HepG2 (cell line): ENCODE data around the gene KISS1R. TPM values are rescaled to one million over a fixed set of nuclear protein-coding genes. Genes with fewer than 3 reads are reported as not detected.
A peak's percentile ranks its signal among the peaks of the same experiment; 100 is the strongest.

Source experiments
- BHLHE40 ChIP-seq: IDR thresholded peaks from 2 replicates; pipeline ENCODE4 v1.6.1; 2011; ENCODE audit warnings: low read length, improper control_type of control experiment
- CHD4 ChIP-seq: fragments of 200-600 bp; sonication (generic); IDR thresholded peaks from 2 replicates; pipeline ENCODE4 v1.7.0; 2017; ENCODE audit warnings: mild to moderate bottlenecking, low read length, borderline replicate concordance
- CREB1 ChIP-seq, 2 experiments: fragments of 450-650 bp in 1 of 2; IDR thresholded peaks; 2 replicates each; pipeline ENCODE4 v1.6.1; 2016 to 2017; ENCODE audit warnings: control low read depth in 1 of 2, mild to moderate bottlenecking in 1 of 2, missing compliant biosample characterization in 1 of 2, missing genetic modification characterization in 1 of 2
- ELF4 ChIP-seq: sonication (generic); formaldehyde crosslinking; IDR thresholded peaks from 2 replicates; pipeline ENCODE4 v1.5.0; 2020; ENCODE audit warnings: missing genetic modification reagents, mild to moderate bottlenecking, moderate library complexity, borderline replicate concordance
- HDAC6 ChIP-seq: fragments of 200-600 bp; sonication (generic); IDR thresholded peaks from 2 replicates; pipeline ENCODE4 v1.7.0; 2017; ENCODE audit warnings: mild to moderate bottlenecking, antibody characterized with exemption, low read length, low read depth
- KDM5A ChIP-seq: fragments of 200-600 bp; sonication (generic); IDR thresholded peaks from 2 replicates; pipeline ENCODE4 v1.7.0; 2018; ENCODE audit warnings: antibody characterized with exemption, mild to moderate bottlenecking, low read length, borderline replicate concordance
- MZF1 ChIP-seq: sonication (generic); formaldehyde crosslinking; IDR thresholded peaks from 2 replicates; pipeline ENCODE4 v1.8.1; 2023; ENCODE audit warnings: mild to moderate bottlenecking, missing genetic modification reagents, borderline replicate concordance
- NR1H2 ChIP-seq: sonication (generic); formaldehyde crosslinking; IDR thresholded peaks from 2 replicates; pipeline ENCODE4 v1.8.1; 2022; ENCODE audit warnings: low read depth, missing genetic modification reagents, borderline replicate concordance
- STAT5B ChIP-seq: sonication (generic); formaldehyde crosslinking; IDR thresholded peaks from 2 replicates; pipeline ENCODE4 v1.4.0; 2020; ENCODE audit warnings: missing genetic modification reagents
- TBX3 ChIP-seq: fragments of 450-650 bp; IDR thresholded peaks from 2 replicates; pipeline ENCODE4 v1.6.1; 2017; ENCODE audit warnings: antibody characterized with exemption, mild to moderate bottlenecking, inconsistent platforms, borderline replicate concordance
- TGIF2 ChIP-seq: IDR thresholded peaks from 2 replicates; pipeline ENCODE4 v1.6.1; 2016; ENCODE audit warnings: control low read depth, missing compliant biosample characterization
- ZFP82 ChIP-seq: sonication (generic); formaldehyde crosslinking; IDR thresholded peaks from 2 replicates; pipeline ENCODE4 v1.5.1; 2020; ENCODE audit warnings: mild to moderate bottlenecking, missing genetic modification reagents, borderline replicate concordance
- ZNF3 ChIP-seq: IDR thresholded peaks from 2 replicates; pipeline ENCODE4 v1.7.0; 2017; ENCODE audit warnings: inconsistent platforms
- ZNF333 ChIP-seq: sonication (generic); formaldehyde crosslinking; IDR thresholded peaks from 2 replicates; pipeline ENCODE4 v1.4.0; 2020; ENCODE audit warnings: mild to moderate bottlenecking, missing genetic modification reagents, borderline replicate concordance
- ZNF33A ChIP-seq: sonication (generic); formaldehyde crosslinking; IDR thresholded peaks from 2 replicates; pipeline ENCODE4 v1.5.1; 2020; ENCODE audit warnings: missing genetic modification reagents, mild to moderate bottlenecking, moderate library complexity, borderline replicate concordance
- ZNF543 ChIP-seq: sonication (generic); formaldehyde crosslinking; IDR thresholded peaks from 2 replicates; pipeline ENCODE4 v1.4.0; 2020; ENCODE audit warnings: mild to moderate bottlenecking, missing genetic modification reagents
- ZNF556 ChIP-seq: sonication (generic); formaldehyde crosslinking; IDR thresholded peaks from 2 replicates; pipeline ENCODE4 v1.4.0; 2020; ENCODE audit warnings: mild to moderate bottlenecking, missing genetic modification reagents, borderline replicate concordance
- ZNF703 ChIP-seq: sonication (generic); formaldehyde crosslinking; IDR thresholded peaks from 2 replicates; pipeline ENCODE4 v1.5.1; 2020; ENCODE audit warnings: missing genetic modification reagents, mild to moderate bottlenecking, moderate library complexity, borderline replicate concordance
- ZNF761 ChIP-seq: sonication (generic); formaldehyde crosslinking; conservative IDR thresholded peaks from 2 replicates; pipeline ENCODE4 v1.4.0; 2020; ENCODE audit warnings: mild to moderate bottlenecking, missing genetic modification reagents
- polyA plus RNA-seq, 8 experiments: library from polyadenylated mRNA; depleted of rRNA in 3 of 8; stranded (reverse) in 7 of 8; unstranded in 1 of 8; fragments of >200 nt; fragmentation: Illumina TruSeq in 4 of 8; extraction: Trizol in 4 of 8; gene quantifications; 2 replicates each; pipeline versions ENCODE4 v1.2.1 to v1.2.3, GENCODE V29; 2011 to 2016; ENCODE audit warnings: low read depth in 4 of 8, missing spikeins in 1 of 8, mixed read lengths in 1 of 8; ENCODE audit not compliant: insufficient read depth in 1 of 8
- total RNA-seq, 5 experiments: library from RNA; depleted of rRNA; stranded (reverse); fragments of >200 nt; fragmentation: Illumina TruSeq; extraction: Trizol; gene quantifications; 2 replicates each; pipeline ENCODE4 v1.2.3, GENCODE V29; 2016; ENCODE audit warnings: low read depth in 1 of 5
- TF ChIP-seq, protein P1 (sequence below): sonication (generic); formaldehyde crosslinking; IDR thresholded peaks from 2 replicates; pipeline ENCODE4 v1.8.0; 2022; ENCODE audit warnings: missing genetic modification reagents, low read depth, mild to moderate bottlenecking, borderline replicate concordance
- TF ChIP-seq, protein P2 (sequence below): sonication (generic); formaldehyde crosslinking; IDR thresholded peaks from 2 replicates; pipeline ENCODE4 v1.4.0; 2020; ENCODE audit warnings: missing genetic modification reagents, low read depth, mild to moderate bottlenecking, borderline replicate concordance
- TF ChIP-seq, protein P3 (sequence below): sonication (generic); formaldehyde crosslinking; IDR thresholded peaks from 2 replicates; pipeline ENCODE4 v1.8.0; 2022; ENCODE audit warnings: low read depth, missing genetic modification reagents
- TF ChIP-seq, protein P4 (sequence below): sonication (generic); formaldehyde crosslinking; IDR thresholded peaks from 2 replicates; pipeline ENCODE4 v1.4.0; 2020; ENCODE audit warnings: missing genetic modification reagents, borderline replicate concordance
- TF ChIP-seq, protein P5 (sequence below): sonication (generic); formaldehyde crosslinking; IDR thresholded peaks from 2 replicates; pipeline ENCODE4 v1.5.0; 2020; ENCODE audit warnings: missing genetic modification reagents, mild to moderate bottlenecking, borderline replicate concordance

The KISS1R gene
- total and polyA plus RNA-seq, 2 of the 13 experiments (the other 11 are each of a cell fraction or from before 2014, with no cell fraction given) = 1.1 to 10.2 TPM

DNA sequence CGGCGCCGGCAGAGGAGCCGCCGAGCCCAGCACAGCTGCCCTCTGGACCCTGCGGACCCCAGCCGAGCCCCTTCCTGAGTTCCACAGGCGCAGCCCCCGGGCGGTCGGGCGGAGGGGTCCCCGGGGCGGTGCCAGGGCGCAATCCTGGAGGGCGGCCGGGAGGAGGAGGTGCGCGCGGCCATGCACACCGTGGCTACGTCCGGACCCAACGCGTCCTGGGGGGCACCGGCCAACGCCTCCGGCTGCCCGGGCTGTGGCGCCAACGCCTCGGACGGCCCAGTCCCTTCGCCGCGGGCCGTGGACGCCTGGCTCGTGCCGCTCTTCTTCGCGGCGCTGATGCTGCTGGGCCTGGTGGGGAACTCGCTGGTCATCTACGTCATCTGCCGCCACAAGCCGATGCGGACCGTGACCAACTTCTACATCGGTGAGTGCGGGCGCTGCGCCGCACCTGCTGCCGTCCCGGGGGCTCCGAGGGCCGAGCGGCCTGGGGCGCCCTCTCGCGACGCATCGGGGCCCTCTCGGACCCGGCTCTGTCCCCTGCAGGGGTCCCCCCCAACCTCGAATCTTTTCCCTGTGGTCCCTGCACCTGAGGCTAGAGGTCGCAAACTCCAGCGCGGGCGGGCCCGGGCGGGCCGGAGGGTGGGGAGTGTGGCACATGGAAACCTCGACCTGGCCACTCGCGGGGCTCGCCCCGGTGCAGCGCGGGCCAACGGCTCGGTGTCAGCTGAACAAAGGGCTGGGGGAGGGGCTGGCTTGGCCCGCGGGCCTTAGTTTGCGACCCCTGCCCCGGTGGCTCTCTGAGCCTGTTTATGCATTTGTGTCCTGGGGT lies at the start of gene KISS1R (continued):
- TF ChIP-seq, protein P1, sequence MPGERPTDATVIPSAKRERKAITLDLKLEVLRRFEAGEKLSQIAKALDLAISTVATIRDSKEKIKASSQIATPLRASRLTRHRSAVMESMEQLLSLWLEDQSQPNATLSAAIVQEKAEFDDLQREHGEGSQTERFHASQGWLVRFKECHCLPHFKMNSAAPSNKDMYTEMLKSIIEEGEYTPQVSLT (CRISPR knock-in tag) = no peak
- no peak for TF ChIP-seq TBX3
- TF ChIP-seq, protein P2, sequence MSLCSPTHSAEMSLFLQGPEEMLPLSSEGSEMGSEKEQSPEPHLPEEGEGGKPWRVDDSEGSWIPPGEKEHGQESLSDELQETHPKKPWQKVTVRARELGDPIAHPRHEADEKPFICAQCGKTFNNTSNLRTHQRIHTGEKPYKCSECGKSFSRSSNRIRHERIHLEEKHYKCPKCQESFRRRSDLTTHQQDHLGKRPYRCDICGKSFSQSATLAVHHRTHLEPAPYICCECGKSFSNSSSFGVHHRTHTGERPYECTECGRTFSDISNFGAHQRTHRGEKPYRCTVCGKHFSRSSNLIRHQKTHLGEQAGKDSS = no peak
- TF ChIP-seq CHD4 = peak; percentile 73; the same call in 1 of the 2 replicates
- TF ChIP-seq BHLHE40 = peak; percentile 31; the same call in 1 of the 2 replicates
- no peak for TF ChIP-seq KDM5A
- TF ChIP-seq ZNF333 (CRISPR knock-in tag) = peak; percentile 22; the same call in 1 of the 2 replicates
- TF ChIP-seq, protein P3, sequence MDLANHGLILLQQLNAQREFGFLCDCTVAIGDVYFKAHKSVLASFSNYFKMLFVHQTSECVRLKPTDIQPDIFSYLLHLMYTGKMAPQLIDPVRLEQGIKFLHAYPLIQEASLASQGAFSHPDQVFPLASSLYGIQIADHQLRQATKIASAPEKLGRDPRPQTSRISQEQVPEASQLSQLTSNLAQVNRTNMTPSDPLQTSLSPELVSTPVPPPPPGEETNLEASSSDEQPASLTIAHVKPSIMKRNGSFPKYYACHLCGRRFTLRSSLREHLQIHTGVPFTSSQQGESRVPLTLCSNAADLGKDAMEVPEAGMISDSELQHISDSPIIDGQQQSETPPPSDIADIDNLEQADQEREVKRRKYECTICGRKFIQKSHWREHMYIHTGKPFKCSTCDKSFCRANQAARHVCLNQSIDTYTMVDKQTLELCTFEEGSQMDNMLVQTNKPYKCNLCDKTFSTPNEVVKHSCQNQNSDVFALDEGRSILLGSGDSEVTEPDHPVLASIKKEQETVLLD = peak; percentile 40; the same call in 1 of the 2 replicates
- TF ChIP-seq, protein P4, sequence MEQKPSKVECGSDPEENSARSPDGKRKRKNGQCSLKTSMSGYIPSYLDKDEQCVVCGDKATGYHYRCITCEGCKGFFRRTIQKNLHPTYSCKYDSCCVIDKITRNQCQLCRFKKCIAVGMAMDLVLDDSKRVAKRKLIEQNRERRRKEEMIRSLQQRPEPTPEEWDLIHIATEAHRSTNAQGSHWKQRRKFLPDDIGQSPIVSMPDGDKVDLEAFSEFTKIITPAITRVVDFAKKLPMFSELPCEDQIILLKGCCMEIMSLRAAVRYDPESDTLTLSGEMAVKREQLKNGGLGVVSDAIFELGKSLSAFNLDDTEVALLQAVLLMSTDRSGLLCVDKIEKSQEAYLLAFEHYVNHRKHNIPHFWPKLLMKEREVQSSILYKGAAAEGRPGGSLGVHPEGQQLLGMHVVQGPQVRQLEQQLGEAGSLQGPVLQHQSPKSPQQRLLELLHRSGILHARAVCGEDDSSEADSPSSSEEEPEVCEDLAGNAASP (CRISPR knock-in tag) = peak; percentile 41; the same call in 1 of the 2 replicates
- no peak for TF ChIP-seq MZF1 (CRISPR knock-in tag)
- TF ChIP-seq ZFP82 (CRISPR knock-in tag) = peak; percentile 78; the same call in 1 of the 2 replicates
- TF ChIP-seq ELF4 (CRISPR knock-in tag) = peak; percentile 53; the same call in 1 of the 2 replicates
- TF ChIP-seq CREB1 (IDR thresholded peaks at IDR 0.05) = peak; percentile 87
- TF ChIP-seq CREB1 (CRISPR knock-in tag; IDR thresholded peaks at IDR 0.05) = no peak
- TF ChIP-seq ZNF556 (CRISPR knock-in tag) = no peak
- no peak for TF ChIP-seq ZNF703 (CRISPR knock-in tag)
- TF ChIP-seq ZNF33A (CRISPR knock-in tag) = no peak
- peak; percentile 64 for TF ChIP-seq ZNF543 (CRISPR knock-in tag)
- no peak for TF ChIP-seq HDAC6
- no peak for TF ChIP-seq TGIF2
- no peak for TF ChIP-seq ZNF761
- no peak for TF ChIP-seq STAT5B (CRISPR knock-in tag)
- 0 out of 2 replicates have a peak, but pooled peaks have one; percentile 32 for TF ChIP-seq NR1H2
- TF ChIP-seq, protein P5, sequence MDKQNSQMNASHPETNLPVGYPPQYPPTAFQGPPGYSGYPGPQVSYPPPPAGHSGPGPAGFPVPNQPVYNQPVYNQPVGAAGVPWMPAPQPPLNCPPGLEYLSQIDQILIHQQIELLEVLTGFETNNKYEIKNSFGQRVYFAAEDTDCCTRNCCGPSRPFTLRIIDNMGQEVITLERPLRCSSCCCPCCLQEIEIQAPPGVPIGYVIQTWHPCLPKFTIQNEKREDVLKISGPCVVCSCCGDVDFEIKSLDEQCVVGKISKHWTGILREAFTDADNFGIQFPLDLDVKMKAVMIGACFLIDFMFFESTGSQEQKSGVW (CRISPR knock-in tag) = no peak
- TF ChIP-seq ZNF3 = no peak
